Brain microvascular endothelial cell (primary cell): ENCODE results near the gene ASPA.

Experiments
- DNase-seq: peaks from one replicate; pipeline ENCODE4 v3.0.0-alpha.2; 2020
- H3K27ac ChIP-seq: fragments of 250-450 bp; sonication (Bioruptor Pico); 2 replicates; pipeline ENCODE4 v1.5.1; 2020; ENCODE audit warnings: mild to moderate bottlenecking, moderate library complexity
- H3K27me3 ChIP-seq: fragments of 250-450 bp; sonication (Bioruptor Pico); replicated peaks from 2 replicates; pipeline ENCODE4 v1.5.1; 2020; ENCODE audit warnings: mild to moderate bottlenecking
- H3K36me3 ChIP-seq: fragments of 250-450 bp; sonication (Bioruptor Pico); replicated peaks from 2 replicates; pipeline ENCODE4 v1.5.1; 2020; ENCODE audit warnings: mild to moderate bottlenecking
- H3K4me3 ChIP-seq: 2 replicates; pipeline ENCODE4 v1.5.1; 2011; ENCODE audit warnings: low read depth, mild to moderate bottlenecking, control low read depth, low read length, moderate library complexity
- CTCF ChIP-seq: IDR thresholded peaks from 2 replicates; pipeline ENCODE4 v1.5.1; 2011; ENCODE audit warnings: low read depth, mild to moderate bottlenecking, moderate library complexity, low read length, control low read depth, inconsistent platforms; ENCODE audit errors: missing control alignments
- in situ Hi-C: cut with HindIII; loops from 2 replicates; pipeline ENCODE4 v1.10.0; 2017; ENCODE audit warnings: low sequenced_read_pairs, low pct_ligation_motif_present

ASPA gene

GRCh38 chr17:3533752-3534151, 58.0 kb downstream of the ASPA start:
- TF ChIP-seq CTCF, result no peak
- no peak for DNase-seq
- H3K4me3 ChIP-seq, result no peak overlapping the region
- H3K27me3 ChIP-seq, result no peaks in the 10 kb centered on the region
- no peak overlapping the region for H3K27ac ChIP-seq
- H3K36me3 ChIP-seq, result no peaks in the 10 kb centered on the region
- in situ Hi-C loops, result no loop called here

GRCh38 chr17:3534881-3535252, 59.1 kb downstream of the ASPA start:
- DNase-seq, result no peak
- no peak overlapping the region for H3K27ac ChIP-seq
- TF ChIP-seq CTCF, result no peak
- H3K36me3 ChIP-seq, result no peaks in the 10 kb centered on the region
- in situ Hi-C loops, result no loop called here
- no peak overlapping the region for H3K4me3 ChIP-seq
- H3K27me3 ChIP-seq, result no peaks in the 10 kb centered on the region

GRCh38 chr17:3535253-3535995, 59.6 kb downstream of the ASPA start:
- Histone ChIP-seq H3K27ac (no peak overlapping the region), H3K36me3 (no peaks in the 10 kb centered on the region), H3K27me3 (no peaks in the 10 kb centered on the region), H3K4me3 (peak overlapping the region; percentile 59)
- DNase-seq, result peak; percentile 39
- peak; percentile 70 for TF ChIP-seq CTCF
- in situ Hi-C loops, result no loop called here

- Histone ChIP-seq H3K4me3 (no peak overlapping the region), H3K36me3 (no peaks in the 10 kb centered on the region), H3K27ac (no peak overlapping the region), H3K27me3 (no peaks in the 10 kb centered on the region)
- in situ Hi-C loops, result no loop called here
- TF ChIP-seq CTCF, result no peak
- no peak for DNase-seq
These were observed 60.9 kb downstream of the ASPA start for GRCh38 chr17:3536716-3537115.

GRCh38 chr17:3539881-3540540, 64.2 kb downstream of the ASPA start:
- in situ Hi-C loops, result no loop called here
- no peaks in the 10 kb centered on the region for H3K27me3 ChIP-seq
- H3K4me3 ChIP-seq, result no peak overlapping the region
- no peak for DNase-seq
- H3K36me3 ChIP-seq, result no peaks in the 10 kb centered on the region
- no peak for TF ChIP-seq CTCF
- H3K27ac ChIP-seq, result no peak overlapping the region
